Gastrocnemius medialis (tissue), 4 donors: ENCODE measurements around the gene RPS6KA2. TPM values are rescaled to one million over a fixed set of nuclear protein-coding genes. Genes with fewer than 3 reads are reported as not detected.

Experiments used
- ATAC-seq, 2 donors: fragments of 150-250 bp; one replicate each; pipeline ENCODE4 v1.9.1; 2016
- DNase-seq, 2 donors: peaks; one replicate each; pipeline ENCODE4 v3.0.0-alpha.2; 2019
- H3K27ac ChIP-seq, 4 donors: fragments of 200-600 bp; sonication (generic); 1 replicate in 1 of 4; 2 replicates in 3 of 4; pipeline ENCODE4 v1.5.1; 2016 to 2018; ENCODE audit warnings: mild to moderate bottlenecking in 2 of 4, moderate library complexity in 1 of 4
- H3K27me3 ChIP-seq, 3 donors: fragments of 200-600 bp; sonication (generic) in 2 of 3; 1 replicate in 1 of 3; 2 replicates in 2 of 3; pipeline versions ENCODE4 v1.5.1 to v1.6.0; 2016 to 2019; ENCODE audit warnings: mild to moderate bottlenecking in 1 of 3, moderate library complexity in 1 of 3
- H3K36me3 ChIP-seq, 2 donors: fragments of 200-600 bp; sonication (generic) in 1 of 2; one replicate each; pipeline ENCODE4 v1.5.1; 2017 to 2018
- H3K4me1 ChIP-seq, 2 donors: fragments of 200-600 bp; sonication (generic) in 1 of 2; one replicate each; pipeline ENCODE4 v1.5.1; 2016 to 2017; ENCODE audit warnings: mild to moderate bottlenecking in 2 of 2
- H3K4me3 ChIP-seq, 4 donors: fragments of 200-600 bp; sonication (generic) in 3 of 4; 1 replicate in 1 of 4; 2 replicates in 3 of 4; pipeline ENCODE4 v1.5.1; 2016 to 2019; ENCODE audit warnings: mild to moderate bottlenecking in 2 of 4
- H3K9me3 ChIP-seq, 3 donors: fragments of 200-600 bp; sonication (generic) in 2 of 3; 1 replicate in 1 of 3; 2 replicates in 2 of 3; pipeline ENCODE4 v1.5.1; 2016 to 2019
- POLR2A ChIP-seq, 2 donors: fragments of 450-650 bp; IDR thresholded peaks; one replicate each; pipeline ENCODE4 v1.6.1; 2017; ENCODE audit warnings: antibody characterized with exemption in 2 of 2, mild to moderate bottlenecking in 2 of 2, moderate library complexity in 2 of 2
- in situ Hi-C, 4 donors: fragments of 200-750 bp; cut with MboI; loops; one replicate each; pipeline versions ENCODE4 v1.15.0 to v1.8.0; 2017; ENCODE audit warnings: low sequenced_read_pairs in 4 of 4
- intact Hi-C: fragments of 100-400 bp; cut with DNase I; formaldehyde crosslinking; loops from one replicate; pipeline ENCODE4 v1.15.1; 2023; ENCODE audit warnings: low total_unique reads
- total RNA-seq, 4 donors: library from RNA; depleted of rRNA; stranded (reverse); fragments of >200 nt; gene quantifications; one replicate each; pipeline versions ENCODE4 v1.1.0 to v1.2.3, GENCODE V29; 2016
- TF ChIP-seq, protein P1 (sequence below), 5 experiments: fragments of 450-650 bp in 3 of 5; fragments of 200-600 bp in 2 of 5; sonication (generic) in 2 of 5; IDR thresholded peaks in 4 of 5; conservative IDR thresholded peaks in 1 of 5; 1 replicate in 4 of 5; 2 replicates in 1 of 5; pipeline ENCODE4 v1.5.1; 2016 to 2019; ENCODE audit warnings: antibody characterized with exemption in 5 of 5, mild to moderate bottlenecking in 3 of 5, moderate library complexity in 3 of 5

RPS6KA2 gene
- total RNA-seq, 4 donors from 2014 or later: 18.7 to 35.7 (median 27.4) TPM

DNA sequence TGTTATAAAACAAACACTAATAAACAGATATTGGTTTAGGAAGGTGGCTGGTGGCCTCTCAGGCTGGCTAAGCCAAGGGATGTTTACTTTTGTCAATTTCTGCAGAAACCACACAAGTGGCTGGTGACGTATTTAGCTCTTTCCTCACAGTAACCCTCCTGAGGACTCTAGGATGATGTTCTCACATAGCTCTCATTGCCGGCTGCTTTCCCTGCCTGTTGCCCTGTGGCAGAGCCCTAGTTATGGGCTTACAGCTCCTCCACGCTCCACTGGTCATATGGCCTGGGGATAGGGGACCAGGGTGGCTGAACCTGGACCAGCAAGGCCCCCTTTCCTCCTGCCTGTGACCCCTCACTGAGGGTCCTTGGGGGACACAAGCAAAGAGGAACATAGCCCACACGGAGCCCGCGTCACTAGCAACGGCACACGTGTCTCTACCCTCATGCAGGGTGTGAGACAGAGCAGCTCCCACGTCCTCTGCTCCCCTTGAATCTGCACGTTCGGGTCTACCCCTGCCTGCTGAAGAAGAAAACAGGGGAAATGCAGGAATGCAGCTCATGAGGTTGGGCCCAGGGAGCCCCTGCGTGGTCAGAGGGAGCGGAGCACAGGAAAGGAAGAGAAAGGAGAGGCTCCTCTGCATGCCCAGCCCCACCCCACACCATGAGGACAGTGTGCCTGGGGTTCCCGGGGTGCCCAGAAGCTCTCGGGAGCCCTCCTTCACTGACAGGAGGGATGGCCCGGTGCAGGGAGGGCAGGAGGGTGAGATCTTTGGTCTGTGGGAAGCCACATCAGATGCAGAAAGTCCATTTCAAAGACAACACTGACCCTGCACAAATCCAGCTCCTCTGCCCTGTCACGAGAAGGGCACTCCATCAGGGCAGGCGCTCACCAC, 54.4 kb downstream of the RPS6KA2 start:
- intact Hi-C loops (no loop called here), in situ Hi-C loops (loop anchor here in 1 of 4 donors (10.0 kb wide), 1 partner anchor 52 kb away; the partner anchor contains the start of gene RPS6KA2)
- H3K27ac ChIP-seq: peak overlapping the region in 3 of 4 donors; percentile 28 to 43 (median 34)
- peaks cover 5 to 33% of the 10 kb centered on the region in 2 donors for H3K4me1 ChIP-seq
- H3K4me3 ChIP-seq: no peak overlapping the region
- H3K9me3 ChIP-seq: no peaks in the 10 kb centered on the region
- TF ChIP-seq POLR2A (IDR thresholded peaks at IDR 0.05): no peak
- TF ChIP-seq, protein P1, sequence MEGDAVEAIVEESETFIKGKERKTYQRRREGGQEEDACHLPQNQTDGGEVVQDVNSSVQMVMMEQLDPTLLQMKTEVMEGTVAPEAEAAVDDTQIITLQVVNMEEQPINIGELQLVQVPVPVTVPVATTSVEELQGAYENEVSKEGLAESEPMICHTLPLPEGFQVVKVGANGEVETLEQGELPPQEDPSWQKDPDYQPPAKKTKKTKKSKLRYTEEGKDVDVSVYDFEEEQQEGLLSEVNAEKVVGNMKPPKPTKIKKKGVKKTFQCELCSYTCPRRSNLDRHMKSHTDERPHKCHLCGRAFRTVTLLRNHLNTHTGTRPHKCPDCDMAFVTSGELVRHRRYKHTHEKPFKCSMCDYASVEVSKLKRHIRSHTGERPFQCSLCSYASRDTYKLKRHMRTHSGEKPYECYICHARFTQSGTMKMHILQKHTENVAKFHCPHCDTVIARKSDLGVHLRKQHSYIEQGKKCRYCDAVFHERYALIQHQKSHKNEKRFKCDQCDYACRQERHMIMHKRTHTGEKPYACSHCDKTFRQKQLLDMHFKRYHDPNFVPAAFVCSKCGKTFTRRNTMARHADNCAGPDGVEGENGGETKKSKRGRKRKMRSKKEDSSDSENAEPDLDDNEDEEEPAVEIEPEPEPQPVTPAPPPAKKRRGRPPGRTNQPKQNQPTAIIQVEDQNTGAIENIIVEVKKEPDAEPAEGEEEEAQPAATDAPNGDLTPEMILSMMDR (IDR thresholded peaks at IDR 0.05 in 4 of 5, conservative IDR thresholded peaks at IDR 0.05 in 1 of 5): no peak
- ATAC-seq (no peak), DNase-seq (no peak)
- no peaks in the 10 kb centered on the region for H3K36me3 ChIP-seq
- no peaks in the 10 kb centered on the region for H3K27me3 ChIP-seq

DNA sequence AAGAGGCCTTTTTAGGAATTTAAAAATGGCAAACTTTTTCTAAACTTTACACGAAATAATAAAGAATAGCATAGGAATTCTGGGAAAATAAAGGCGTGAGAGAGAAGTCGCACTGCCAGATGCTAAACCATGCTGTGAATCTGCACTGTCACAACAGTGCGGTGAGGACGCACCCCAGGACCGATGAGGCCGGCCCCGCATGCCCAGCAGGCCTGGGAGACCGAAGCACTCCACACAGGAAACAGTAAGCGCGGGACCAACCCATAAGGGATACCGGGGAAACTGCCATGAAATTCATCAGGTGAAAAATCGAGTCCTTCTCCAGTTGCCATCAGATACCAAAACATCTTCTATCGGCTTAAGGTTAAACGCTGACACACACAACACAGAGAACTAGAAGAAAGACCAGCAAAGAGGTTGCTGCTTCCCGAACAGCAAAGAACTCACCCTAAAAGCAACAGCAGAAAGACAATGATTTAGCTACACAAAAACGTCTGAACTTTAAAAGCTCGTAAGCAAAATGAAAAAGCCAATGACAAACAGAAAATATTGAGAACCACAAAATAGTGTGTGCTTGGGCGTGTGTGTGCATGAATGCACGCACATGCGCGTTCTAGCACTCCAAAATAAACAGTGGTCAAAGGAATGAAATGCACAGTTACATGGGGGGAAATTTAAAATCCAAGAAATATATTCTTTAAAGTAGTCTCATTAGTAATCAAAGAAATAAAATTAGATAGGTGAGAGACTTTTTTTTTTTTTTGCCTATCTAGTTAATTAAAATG, 55.9 kb downstream of the RPS6KA2 start:
- Histone ChIP-seq H3K27ac (no peak overlapping the region), H3K27me3 (no peaks in the 10 kb centered on the region), H3K4me1 (peaks cover 14 to 47% of the 10 kb centered on the region in 2 donors), H3K36me3 (no peaks in the 10 kb centered on the region), H3K9me3 (no peaks in the 10 kb centered on the region), H3K4me3 (no peak overlapping the region)
- TF ChIP-seq, protein P1 (IDR thresholded peaks at IDR 0.05 in 4 of 5, conservative IDR thresholded peaks at IDR 0.05 in 1 of 5): no peak
- TF ChIP-seq POLR2A (IDR thresholded peaks at IDR 0.05): no peak
- DNase-seq: no peak
- intact Hi-C loops: no loop called here
- ATAC-seq: no peak
- in situ Hi-C loops: loop anchor here in 1 of 4 donors (10.0 kb wide), 1 partner anchor 54 kb away; the partner anchor contains the start of gene RPS6KA2

DNA sequence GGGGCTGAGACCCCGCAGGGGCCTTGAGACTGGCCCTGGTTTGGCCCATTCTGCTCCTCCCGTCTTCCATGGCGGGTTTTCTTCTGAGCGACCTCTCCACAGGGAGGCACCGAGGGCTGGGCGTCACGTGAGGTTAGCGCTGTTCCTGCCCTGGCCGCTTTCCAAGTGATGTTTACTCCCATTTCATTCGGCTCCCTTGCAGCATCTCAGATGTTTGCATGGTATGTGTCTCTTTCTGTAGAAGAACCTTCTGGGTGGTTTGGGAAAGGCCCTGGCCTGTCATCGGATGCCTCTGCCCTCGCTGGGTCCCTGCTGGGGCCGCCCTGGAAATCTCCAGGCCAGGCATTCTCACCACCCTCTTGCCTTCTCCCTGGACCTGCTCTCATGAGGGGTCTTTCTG, 57.8 kb downstream of the RPS6KA2 start:
- H3K4me3 ChIP-seq: no peak overlapping the region
- in situ Hi-C loops: no loop called here
- H3K4me1 ChIP-seq: peaks cover 23 to 53% of the 10 kb centered on the region in 2 donors
- DNase-seq: no peak
- peak overlapping the region in 1 of 4 donors; percentile 36 for H3K27ac ChIP-seq
- H3K9me3 ChIP-seq: no peaks in the 10 kb centered on the region
- H3K27me3 ChIP-seq: no peaks in the 10 kb centered on the region
- TF ChIP-seq POLR2A (IDR thresholded peaks at IDR 0.05): no peak
- TF ChIP-seq, protein P1 (IDR thresholded peaks at IDR 0.05 in 4 of 5, conservative IDR thresholded peaks at IDR 0.05 in 1 of 5): no peak
- ATAC-seq: no peak
- no peaks in the 10 kb centered on the region for H3K36me3 ChIP-seq
- intact Hi-C loops: no loop called here

DNA sequence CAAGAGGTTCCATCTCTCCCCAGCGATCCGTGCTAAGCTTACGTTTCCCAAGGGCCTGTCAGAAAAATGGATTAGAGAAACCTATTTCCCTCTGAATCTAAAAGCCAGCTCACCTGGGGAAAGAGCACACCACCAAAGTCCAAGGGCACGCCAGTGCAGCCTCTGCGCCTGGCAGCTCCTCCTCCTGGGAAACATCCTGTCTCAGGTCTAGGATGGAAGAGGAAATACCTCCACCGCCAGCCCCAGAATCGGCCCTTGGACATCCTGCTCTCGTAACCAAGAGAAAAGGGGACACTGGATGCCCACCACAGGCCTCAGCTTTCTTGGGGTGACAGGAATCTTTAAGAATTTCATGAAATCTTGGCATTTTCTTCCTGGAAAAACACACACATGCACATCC, 59.2 kb downstream of the RPS6KA2 start:
- in situ Hi-C loops: no loop called here
- Histone ChIP-seq H3K36me3 (no peaks in the 10 kb centered on the region), H3K4me1 (peaks cover 30 to 57% of the 10 kb centered on the region in 2 donors), H3K27me3 (no peaks in the 10 kb centered on the region), H3K27ac (peak overlapping the region; percentile 38 to 92 (median 67)), H3K9me3 (no peaks in the 10 kb centered on the region), H3K4me3 (no peak overlapping the region)
- TF ChIP-seq, protein P1 (IDR thresholded peaks at IDR 0.05 in 4 of 5, conservative IDR thresholded peaks at IDR 0.05 in 1 of 5): no peak
- no peak for TF ChIP-seq POLR2A (IDR thresholded peaks at IDR 0.05)
- intact Hi-C loops: no loop called here
- ATAC-seq (no peak), DNase-seq (no peak)
